ENCODE data around the gene MINAR1.

GRCh38 chr15:79453446-79453845 lies 21.3 kb downstream of the MINAR1 start:
- TF ChIP-seq CTCF (IDR thresholded peaks at IDR 0.05; ENCODE audit: insufficient read depth, low read depth, low read length) (no peak), EZH2 (IDR thresholded peaks at IDR 0.05; ENCODE audit: insufficient read depth, low read length) (no peak)

Measured in astrocyte (in vitro differentiated cells and primary cell).